HG02678 (cell line): ENCODE results near the gene ABCC12.
"Not testable (repeated sequence)": the region's sequence is repeated elsewhere in the genome, so short reads cannot be mapped to it uniquely, and the experiment has no call there.

Experiments used
- ATAC-seq: cut with Tn5 transposase; IDR thresholded peaks from one replicate; pipeline ENCODE4 v1.9.1; 2021; ENCODE audit warnings: mild to moderate bottlenecking, moderate library complexity; ENCODE audit not compliant: unreplicated experiment

Gene ABCC12

GRCh38 chr16:48166617-48167016, 10.8 kb upstream of the ABCC12 start:
- not testable (repeated sequence) for ATAC-seq

- no peak for ATAC-seq
These were observed 10.3 kb upstream of the ABCC12 start for GRCh38 chr16:48165961-48166578.

GRCh38 chr16:48164907-48165715, 9.3 kb upstream of the ABCC12 start:
- peak; percentile 83 for ATAC-seq

- no peak for ATAC-seq
These were observed 7.1 kb upstream of the ABCC12 start for GRCh38 chr16:48162839-48163410.

- ATAC-seq = no peak
These were observed 6.1 kb upstream of the ABCC12 start for GRCh38 chr16:48161906-48162305.

- no peak for ATAC-seq
These were observed 4.8 kb upstream of the ABCC12 start for GRCh38 chr16:48160575-48160974.

GRCh38 chr16:48158296-48158695, 2.5 kb upstream of the ABCC12 start:
- no peak for ATAC-seq

- no peak for ATAC-seq
These were observed 2.0 kb upstream of the ABCC12 start for GRCh38 chr16:48157794-48158193.

GRCh38 chr16:48157302-48157701, 1.5 kb upstream of the ABCC12 start:
- ATAC-seq = no peak

GRCh38 chr16:48156790-48157209, 1.0 kb upstream of the ABCC12 start:
- peak; percentile 55 for ATAC-seq

GRCh38 chr16:48153774-48154173, 2.0 kb downstream of the ABCC12 start:
- no peak for ATAC-seq

- ATAC-seq = no peak
These were observed 3.6 kb downstream of the ABCC12 start for GRCh38 chr16:48152226-48152625.

- ATAC-seq = no peak
These were observed 5.1 kb downstream of the ABCC12 start for GRCh38 chr16:48150707-48151106.

GRCh38 chr16:48146710-48147109, 9.1 kb downstream of the ABCC12 start:
- no peak for ATAC-seq

GRCh38 chr16:48146131-48146530, 9.7 kb downstream of the ABCC12 start:
- no peak for ATAC-seq

GRCh38 chr16:48143812-48144368, 11.9 kb downstream of the ABCC12 start:
- no peak for ATAC-seq

GRCh38 chr16:48140821-48141220, 15.0 kb downstream of the ABCC12 start:
- ATAC-seq = no peak

GRCh38 chr16:48139517-48139916, 16.3 kb downstream of the ABCC12 start:
- ATAC-seq = no peak

GRCh38 chr16:48138543-48138942, 17.2 kb downstream of the ABCC12 start:
- ATAC-seq = no peak

GRCh38 chr16:48137822-48138221, 18.0 kb downstream of the ABCC12 start:
- no peak for ATAC-seq

GRCh38 chr16:48136547-48137360, 19.0 kb downstream of the ABCC12 start:
- ATAC-seq = no peak
